WTC11 (cell line): ENCODE results near the gene PCP2. TPM values are rescaled to one million over a fixed set of nuclear protein-coding genes. Genes with fewer than 3 reads are reported as not detected.

Experiments used
- ATAC-seq: fragments of 200-7000 bp; cut with Tn5 transposase; 2 replicates; pipeline ENCODE4 v1.10.0; 2021; ENCODE audit warnings: mild to moderate bottlenecking, moderate library complexity
- CTCF ChIA-PET: fragments of 300-600 bp; sonication (Branson Sonifier 250); formaldehyde crosslinking; loops from one replicate; lab custom pipeline; 2021; ENCODE audit warnings: antibody characterized with exemption; lab: Charles Lee
- POLR2A ChIA-PET: fragments of 350-600 bp; sonication (Branson Sonifier 250); formaldehyde crosslinking; loops from one replicate; lab custom pipeline; 2021; ENCODE audit warnings: antibody characterized with exemption; lab: Charles Lee
- DNase-seq: peaks from one replicate; pipeline ENCODE4 v3.0.0; 2021; ENCODE audit warnings: low spot score
- H3K27ac Mint-ChIP-seq: 2 replicates; pipeline ENCODE4 v1.8.0; 2021; ENCODE audit warnings: mixed read lengths
- H3K27me3 Mint-ChIP-seq: 2 replicates; pipeline ENCODE4 v1.8.0; 2021; ENCODE audit warnings: low read depth, mild to moderate bottlenecking, moderate library complexity, mixed read lengths
- H3K36me3 Mint-ChIP-seq: 2 replicates; pipeline ENCODE4 v1.8.0; 2021; ENCODE audit warnings: mixed read lengths
- H3K4me1 Mint-ChIP-seq: 2 replicates; pipeline ENCODE4 v1.8.0; 2022; ENCODE audit warnings: mixed read lengths
- H3K4me3 Mint-ChIP-seq: 2 replicates; pipeline ENCODE4 v1.8.0; 2021; ENCODE audit warnings: mild to moderate bottlenecking, moderate library complexity, mixed read lengths
- H3K9me3 Mint-ChIP-seq: 2 replicates; pipeline ENCODE4 v1.8.0; 2021; ENCODE audit warnings: mixed read lengths
- ATF1 ChIP-seq: sonication (generic); formaldehyde crosslinking; IDR thresholded peaks from 2 replicates; pipeline ENCODE4 v1.8.1; 2023; ENCODE audit warnings: mild to moderate bottlenecking, moderate library complexity, missing genetic modification reagents
- ATF2 ChIP-seq: sonication (generic); formaldehyde crosslinking; IDR thresholded peaks from 2 replicates; pipeline ENCODE4 v1.8.1; 2022; ENCODE audit warnings: low read depth, missing genetic modification reagents, borderline replicate concordance
- ATF3 ChIP-seq: sonication (generic); formaldehyde crosslinking; conservative IDR thresholded peaks from 2 replicates; pipeline ENCODE4 v1.8.1; 2022; ENCODE audit warnings: mild to moderate bottlenecking, missing genetic modification reagents
- CBFB ChIP-seq: sonication (generic); formaldehyde crosslinking; IDR thresholded peaks from 2 replicates; pipeline ENCODE4 v1.8.1; 2022; ENCODE audit warnings: mild to moderate bottlenecking, low read depth, missing genetic modification reagents
- CREM ChIP-seq: sonication (generic); formaldehyde crosslinking; IDR thresholded peaks from 2 replicates; pipeline ENCODE4 v1.8.1; 2022; ENCODE audit warnings: mild to moderate bottlenecking, missing genetic modification reagents, moderate library complexity
- EMX1 ChIP-seq: fragments of 250-450 bp; sonication (Bioruptor Pico); IDR thresholded peaks from 2 replicates; pipeline ENCODE4 v1.8.0; 2021; ENCODE audit warnings: mild to moderate bottlenecking
- FOXK1 ChIP-seq: sonication (generic); formaldehyde crosslinking; IDR thresholded peaks from 2 replicates; pipeline ENCODE4 v1.8.0; 2022; ENCODE audit warnings: mild to moderate bottlenecking, moderate library complexity, missing genetic modification reagents
- GRHL2 ChIP-seq: fragments of 250-450 bp; sonication (Bioruptor Pico); IDR thresholded peaks from 2 replicates; pipeline ENCODE4 v1.8.0; 2022; ENCODE audit warnings: mild to moderate bottlenecking, moderate library complexity; ENCODE audit not compliant: insufficient replicate concordance, severe bottlenecking
- IRF2 ChIP-seq: sonication (generic); formaldehyde crosslinking; IDR thresholded peaks from 2 replicates; pipeline ENCODE4 v1.8.0; 2022; ENCODE audit warnings: low read depth, missing genetic modification reagents, borderline replicate concordance
- NFYB ChIP-seq: sonication (generic); formaldehyde crosslinking; conservative IDR thresholded peaks from 2 replicates; pipeline ENCODE4 v1.8.0; 2022; ENCODE audit warnings: low read depth, missing genetic modification reagents
- PRDM15 ChIP-seq: sonication (generic); formaldehyde crosslinking; IDR thresholded peaks from 2 replicates; pipeline ENCODE4 v1.8.0; 2022; ENCODE audit warnings: missing genetic modification reagents
- PRRX2 ChIP-seq: fragments of 250-450 bp; sonication (Bioruptor Pico); IDR thresholded peaks from 2 replicates; pipeline ENCODE4 v1.8.0; 2021; ENCODE audit warnings: mild to moderate bottlenecking
- RORB ChIP-seq: fragments of 250-450 bp; sonication (Bioruptor Pico); IDR thresholded peaks from 2 replicates; pipeline ENCODE4 v1.9.0; 2021; ENCODE audit warnings: mild to moderate bottlenecking
- SOX15 ChIP-seq: fragments of 250-450 bp; sonication (Bioruptor Pico); IDR thresholded peaks from 2 replicates; pipeline ENCODE4 v1.9.0; 2021; ENCODE audit warnings: mild to moderate bottlenecking
- STAT6 ChIP-seq: sonication (generic); formaldehyde crosslinking; conservative IDR thresholded peaks from 2 replicates; pipeline ENCODE4 v1.8.1; 2023; ENCODE audit warnings: mild to moderate bottlenecking, low read depth, missing genetic modification reagents, moderate library complexity
- ZNF121 ChIP-seq: sonication (generic); formaldehyde crosslinking; IDR thresholded peaks from 2 replicates; pipeline ENCODE4 v1.8.0; 2023; ENCODE audit warnings: missing genetic modification reagents
- ZNF396 ChIP-seq: fragments of 250-450 bp; sonication (Bioruptor Pico); IDR thresholded peaks from 2 replicates; pipeline ENCODE4 v1.8.0; 2021; ENCODE audit warnings: mild to moderate bottlenecking, moderate library complexity, borderline replicate concordance
- ZNF532 ChIP-seq: fragments of 250-450 bp; sonication (Bioruptor Pico); IDR thresholded peaks from 2 replicates; pipeline ENCODE4 v1.9.0; 2021; ENCODE audit warnings: mild to moderate bottlenecking, borderline replicate concordance
- ZNF671 ChIP-seq: fragments of 250-450 bp; sonication (Bioruptor Pico); IDR thresholded peaks from 2 replicates; pipeline ENCODE4 v1.8.0; 2021; ENCODE audit warnings: mild to moderate bottlenecking
- total RNA-seq: library from RNA; stranded (reverse); gene quantifications from 3 replicates; pipeline ENCODE4 v1.2.3, GENCODE V29; 2021
- TF ChIP-seq, protein P1 (sequence below): sonication (generic); formaldehyde crosslinking; IDR thresholded peaks from 2 replicates; pipeline ENCODE4 v1.8.0; 2022; ENCODE audit warnings: mild to moderate bottlenecking, missing genetic modification reagents

PCP2 gene
- total RNA-seq, 1 experiment from 2014 or later = 0.48 TPM

DNA sequence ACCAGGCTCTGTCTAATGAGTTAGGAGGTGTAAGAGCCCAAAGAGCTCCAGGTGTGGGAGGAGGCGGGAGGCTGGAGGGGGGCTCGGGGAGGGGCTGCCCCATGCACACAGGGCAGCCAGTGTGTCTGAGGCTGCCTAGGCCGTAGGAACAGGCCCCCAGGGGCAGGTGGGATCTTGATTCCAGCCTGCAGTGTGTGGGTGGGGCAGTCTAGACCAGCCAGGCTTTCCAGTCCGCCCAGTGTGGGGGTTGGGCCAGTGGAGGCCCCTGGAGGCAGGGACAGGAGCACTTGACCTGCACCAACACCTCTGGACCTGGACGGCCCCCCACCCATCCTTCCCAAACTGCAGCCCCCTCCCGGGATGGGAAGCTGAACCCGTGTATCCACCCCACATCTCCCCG, 43.3 kb downstream of the PCP2 start:
- TF ChIP-seq ZNF396 (no peak), ZNF532 (CRISPR knock-in tag) (no peak), FOXK1 (CRISPR knock-in tag) (no peak), EMX1 (CRISPR knock-in tag) (no peak), STAT6 (CRISPR knock-in tag) (no peak), ZNF121 (no peak), ATF3 (CRISPR knock-in tag) (no peak), SOX15 (CRISPR knock-in tag) (no peak), NFYB (no peak), RORB (CRISPR knock-in tag) (no peak), IRF2 (no peak), ZNF671 (CRISPR knock-in tag) (no peak), CREM (CRISPR knock-in tag) (no peak), GRHL2 (CRISPR knock-in tag) (no peak), ATF1 (CRISPR knock-in tag) (no peak), PRRX2 (no peak), PRDM15 (CRISPR knock-in tag) (no peak), ATF2 (CRISPR knock-in tag) (no peak), CBFB (CRISPR knock-in tag) (no peak)
- TF ChIP-seq, protein P1, sequence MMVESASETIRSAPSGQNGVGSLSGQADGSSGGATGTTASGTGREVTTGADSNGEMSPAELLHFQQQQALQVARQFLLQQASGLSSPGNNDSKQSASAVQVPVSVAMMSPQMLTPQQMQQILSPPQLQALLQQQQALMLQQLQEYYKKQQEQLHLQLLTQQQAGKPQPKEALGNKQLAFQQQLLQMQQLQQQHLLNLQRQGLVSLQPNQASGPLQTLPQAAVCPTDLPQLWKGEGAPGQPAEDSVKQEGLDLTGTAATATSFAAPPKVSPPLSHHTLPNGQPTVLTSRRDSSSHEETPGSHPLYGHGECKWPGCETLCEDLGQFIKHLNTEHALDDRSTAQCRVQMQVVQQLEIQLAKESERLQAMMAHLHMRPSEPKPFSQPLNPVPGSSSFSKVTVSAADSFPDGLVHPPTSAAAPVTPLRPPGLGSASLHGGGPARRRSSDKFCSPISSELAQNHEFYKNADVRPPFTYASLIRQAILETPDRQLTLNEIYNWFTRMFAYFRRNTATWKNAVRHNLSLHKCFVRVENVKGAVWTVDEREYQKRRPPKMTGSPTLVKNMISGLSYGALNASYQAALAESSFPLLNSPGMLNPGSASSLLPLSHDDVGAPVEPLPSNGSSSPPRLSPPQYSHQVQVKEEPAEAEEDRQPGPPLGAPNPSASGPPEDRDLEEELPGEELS (CRISPR knock-in tag) = no peak
- TF ChIP-seq, all 79 proteins: peak for 0
- no peaks in the 10 kb centered on the region for H3K9me3 Mint-ChIP-seq
- no peaks in the 10 kb centered on the region for H3K36me3 Mint-ChIP-seq
- peaks cover 16% of the 10 kb centered on the region for H3K27me3 Mint-ChIP-seq
- ATAC-seq (peak; percentile 59), DNase-seq (no peak)
- POLR2A ChIA-PET = no interaction called here
- H3K4me1 Mint-ChIP-seq = peaks cover 2% of the 10 kb centered on the region
- H3K27ac Mint-ChIP-seq = no peak overlapping the region
- H3K4me3 Mint-ChIP-seq = no peak overlapping the region
- CTCF ChIA-PET = interaction anchor here (2.6 kb wide), 1 partner anchor 22 kb away, joined by 19 read pairs; no protein-coding TSS in a partner anchor
